HEK293T (cell line): ENCODE results near the gene TXK.

Experiments used
- CTCF ChIA-PET: fragments of 350-600 bp; formaldehyde crosslinking; extraction: SDS; loops from one replicate; lab custom pipeline; 2021; ENCODE audit warnings: antibody characterized with exemption, inconsistent platforms; lab: Yijun Ruan, JAX
- POLR2A ChIA-PET: fragments of 350-600 bp; formaldehyde crosslinking; extraction: SDS; loops from one replicate; lab custom pipeline; 2020; ENCODE audit warnings: antibody characterized with exemption, inconsistent platforms; lab: Yijun Ruan, JAX
- DNase-seq: peaks from one replicate; pipeline ENCODE4 v3.0.0; 2012; ENCODE audit warnings: mixed read lengths; ENCODE audit errors: extremely low spot score
- ARNT ChIP-seq: fragments of 450-650 bp; IDR thresholded peaks from 2 replicates; pipeline ENCODE4 v1.6.1; 2017; ENCODE audit warnings: mild to moderate bottlenecking
- BHLHE40 ChIP-seq: fragments of 450-650 bp; IDR thresholded peaks from 2 replicates; pipeline ENCODE4 v1.6.1; 2016; ENCODE audit warnings: mild to moderate bottlenecking, moderate library complexity, borderline replicate concordance
- CTBP1 ChIP-seq: fragments of 450-650 bp; IDR thresholded peaks from 2 replicates; pipeline ENCODE4 v1.6.1; 2016; ENCODE audit warnings: borderline replicate concordance
- ELF4 ChIP-seq: fragments of 450-650 bp; IDR thresholded peaks from 2 replicates; pipeline ENCODE4 v1.6.1; 2017; ENCODE audit warnings: antibody characterized with exemption
- FOXA1 ChIP-seq: fragments of 450-650 bp; IDR thresholded peaks from 2 replicates; pipeline ENCODE4 v1.6.1; 2016; ENCODE audit warnings: mild to moderate bottlenecking
- FOXK2 ChIP-seq: fragments of 450-650 bp; IDR thresholded peaks from 2 replicates; pipeline ENCODE4 v1.6.1; 2016; ENCODE audit warnings: mild to moderate bottlenecking
- FOXM1 ChIP-seq: fragments of 450-650 bp; IDR thresholded peaks from 2 replicates; pipeline ENCODE4 v1.6.1; 2017; ENCODE audit warnings: mild to moderate bottlenecking, borderline replicate concordance
- HDGF ChIP-seq: fragments of 450-650 bp; IDR thresholded peaks from 2 replicates; pipeline ENCODE4 v1.6.1; 2017; ENCODE audit warnings: antibody characterized with exemption, borderline replicate concordance
- L3MBTL2 ChIP-seq: fragments of 450-650 bp; conservative IDR thresholded peaks from 2 replicates; pipeline ENCODE4 v1.6.1; 2016; ENCODE audit warnings: mild to moderate bottlenecking
- LEF1 ChIP-seq: fragments of 450-650 bp; IDR thresholded peaks from 2 replicates; pipeline ENCODE4 v1.6.1; 2017; ENCODE audit warnings: mild to moderate bottlenecking, borderline replicate concordance
- NFRKB ChIP-seq: fragments of 450-650 bp; IDR thresholded peaks from 2 replicates; pipeline ENCODE4 v1.6.1; 2016; ENCODE audit warnings: mild to moderate bottlenecking, moderate library complexity
- SP1 ChIP-seq: fragments of 450-650 bp; IDR thresholded peaks from 2 replicates; pipeline ENCODE4 v1.6.1; 2017
- SUZ12 ChIP-seq: fragments of 450-650 bp; IDR thresholded peaks from 2 replicates; pipeline ENCODE4 v1.6.1; 2016; ENCODE audit warnings: mild to moderate bottlenecking
- TARDBP ChIP-seq: fragments of 450-650 bp; IDR thresholded peaks from 2 replicates; pipeline ENCODE4 v1.6.1; 2016
- ZNF384 ChIP-seq: fragments of 450-650 bp; IDR thresholded peaks from 2 replicates; pipeline ENCODE4 v1.6.1; 2016
- TF ChIP-seq, protein P1 (sequence below): fragments of 450-650 bp; IDR thresholded peaks from 2 replicates; pipeline ENCODE4 v1.6.1; 2016

TXK gene

DNA sequence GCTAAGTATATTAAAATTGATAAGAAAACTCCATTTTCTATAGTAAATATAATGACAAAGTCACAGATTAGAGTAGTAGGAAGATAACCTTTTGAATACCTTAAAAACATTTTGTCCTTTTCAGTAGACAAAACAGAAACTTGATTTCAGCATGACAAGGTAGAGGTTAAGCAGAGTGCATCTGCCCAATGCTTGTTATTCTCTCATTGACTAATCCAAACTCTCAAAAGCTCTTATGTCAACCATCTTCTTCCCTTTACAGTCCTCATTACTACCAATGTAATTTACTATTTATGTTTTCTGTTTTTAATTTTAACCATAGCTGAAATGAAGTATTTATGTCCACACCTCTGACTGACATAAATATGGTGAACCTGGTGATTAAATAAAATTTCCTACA is 106.4 kb downstream of the TXK start:
- TF ChIP-seq TARDBP (no peak), FOXM1 (no peak), HDGF (no peak), CTBP1 (no peak), FOXK2 (no peak), ARNT (no peak), ZNF384 (no peak), BHLHE40 (no peak), ELF4 (no peak), LEF1 (no peak), NFRKB (no peak), FOXA1 (no peak), SUZ12 (no peak), SP1 (no peak), L3MBTL2 (no peak)
- TF ChIP-seq, protein P1, sequence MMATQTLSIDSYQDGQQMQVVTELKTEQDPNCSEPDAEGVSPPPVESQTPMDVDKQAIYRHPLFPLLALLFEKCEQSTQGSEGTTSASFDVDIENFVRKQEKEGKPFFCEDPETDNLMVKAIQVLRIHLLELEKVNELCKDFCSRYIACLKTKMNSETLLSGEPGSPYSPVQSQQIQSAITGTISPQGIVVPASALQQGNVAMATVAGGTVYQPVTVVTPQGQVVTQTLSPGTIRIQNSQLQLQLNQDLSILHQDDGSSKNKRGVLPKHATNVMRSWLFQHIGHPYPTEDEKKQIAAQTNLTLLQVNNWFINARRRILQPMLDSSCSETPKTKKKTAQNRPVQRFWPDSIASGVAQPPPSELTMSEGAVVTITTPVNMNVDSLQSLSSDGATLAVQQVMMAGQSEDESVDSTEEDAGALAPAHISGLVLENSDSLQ = no peak
- ChIA-PET CTCF (no interaction called here), POLR2A (no interaction called here)
- DNase-seq = no peak

DNA sequence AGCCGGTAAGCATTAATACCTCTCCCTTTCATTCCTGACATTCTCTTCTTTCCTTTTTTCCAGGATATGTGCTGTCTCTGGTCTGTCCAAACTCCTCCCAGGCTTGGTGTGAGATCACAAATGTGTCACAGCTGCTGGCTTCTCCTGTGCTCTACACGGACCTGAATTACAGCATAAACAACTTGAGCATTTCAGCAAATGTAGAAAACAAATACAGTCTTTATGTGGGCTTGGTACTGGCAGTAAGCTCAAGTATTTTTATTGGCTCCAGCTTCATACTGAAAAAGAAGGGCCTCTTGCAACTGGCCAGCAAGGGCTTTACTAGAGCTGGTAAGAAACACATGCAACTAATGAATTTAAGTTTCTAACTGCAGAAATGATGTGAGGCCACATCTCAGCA is 109.0 kb downstream of the TXK start:
- ChIA-PET CTCF (no interaction called here), POLR2A (no interaction called here)
- TF ChIP-seq L3MBTL2 = no peak
- TF ChIP-seq CTBP1 = no peak
- no peak for TF ChIP-seq NFRKB
- no peak for TF ChIP-seq LEF1
- TF ChIP-seq, protein P1 = no peak
- TF ChIP-seq FOXA1 = no peak
- no peak for TF ChIP-seq FOXM1
- TF ChIP-seq SP1 = no peak
- no peak for TF ChIP-seq HDGF
- no peak for TF ChIP-seq ELF4
- TF ChIP-seq ZNF384 = no peak
- no peak for TF ChIP-seq ARNT
- no peak for TF ChIP-seq SUZ12
- TF ChIP-seq FOXK2 = no peak
- no peak for TF ChIP-seq BHLHE40
- TF ChIP-seq TARDBP = no peak
- no peak for DNase-seq

- TF ChIP-seq L3MBTL2 = no peak
- TF ChIP-seq FOXM1 = no peak
- TF ChIP-seq, protein P1 = no peak
- TF ChIP-seq HDGF = no peak
- no peak for TF ChIP-seq TARDBP
- no peak for TF ChIP-seq SP1
- TF ChIP-seq FOXK2 = no peak
- no peak for TF ChIP-seq ARNT
- no peak for TF ChIP-seq CTBP1
- TF ChIP-seq NFRKB = no peak
- TF ChIP-seq SUZ12 = no peak
- no peak for TF ChIP-seq ZNF384
- no peak for TF ChIP-seq BHLHE40
- no peak for TF ChIP-seq ELF4
- TF ChIP-seq FOXA1 = no peak
- POLR2A ChIA-PET = no interaction called here
- DNase-seq = no peak
- CTCF ChIA-PET = no interaction called here
Measured at GRCh38 chr4:48024522-48024921, 109.5 kb downstream of the TXK start.

DNA sequence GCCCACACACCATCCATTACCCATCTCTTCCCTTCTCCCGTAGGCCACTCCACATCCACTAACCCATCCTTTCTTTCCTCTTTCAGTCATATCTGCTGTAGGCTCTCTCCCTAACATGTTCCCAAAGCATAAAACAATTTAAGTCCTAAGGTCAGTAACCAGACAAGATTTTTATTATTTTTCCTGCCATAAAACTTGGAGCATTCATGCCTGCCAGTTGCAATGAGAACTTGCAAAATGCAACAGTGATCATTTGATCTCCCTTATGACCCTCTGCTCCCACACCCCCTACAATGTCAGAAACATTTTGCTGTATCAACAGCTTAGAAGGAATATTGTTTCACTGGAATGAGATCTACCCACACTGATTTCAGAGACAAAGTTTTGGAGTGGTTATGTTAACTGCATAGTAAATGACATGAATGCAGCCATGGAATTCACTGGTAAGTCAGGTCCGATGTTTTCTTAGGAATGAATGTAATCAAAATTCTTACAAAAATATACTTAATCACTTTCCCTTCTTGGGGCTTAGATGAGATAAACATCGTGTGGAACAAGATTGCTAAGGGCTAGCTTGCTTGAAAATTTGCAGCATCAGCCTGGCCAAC is 111.8 kb downstream of the TXK start:
- no peak for DNase-seq
- TF ChIP-seq FOXK2 = no peak
- TF ChIP-seq LEF1 = no peak
- no peak for TF ChIP-seq BHLHE40
- no peak for TF ChIP-seq HDGF
- no peak for TF ChIP-seq L3MBTL2
- CTCF ChIA-PET = no interaction called here
- POLR2A ChIA-PET = no interaction called here

- TF ChIP-seq ZNF384 (no peak), TARDBP (no peak), LEF1 (no peak), FOXA1 (no peak), BHLHE40 (no peak), SP1 (no peak), HDGF (no peak)
- DNase-seq = no peak
- ChIA-PET CTCF (no interaction called here), POLR2A (no interaction called here)
Measured at GRCh38 chr4:48021100-48021499, 113.0 kb downstream of the TXK start.

DNA sequence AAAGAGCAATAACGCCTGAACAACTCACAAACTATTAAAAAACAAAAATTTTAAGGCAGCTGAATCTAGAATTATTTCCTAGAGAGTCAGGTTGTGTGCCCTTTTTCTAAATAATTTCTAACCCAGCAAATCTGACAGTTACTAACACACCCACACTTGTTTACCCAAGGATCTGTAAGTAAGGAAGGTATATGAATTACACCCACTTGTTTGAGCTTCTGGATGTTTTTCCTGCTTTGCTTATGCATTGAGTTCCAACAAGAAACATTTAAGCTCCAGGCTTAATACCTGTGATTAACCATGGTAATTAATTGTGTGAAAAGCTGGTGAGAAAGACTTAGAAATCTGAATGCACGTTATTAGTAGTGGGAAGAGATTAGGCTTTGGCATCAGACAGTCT is 115.9 kb downstream of the TXK start:
- POLR2A ChIA-PET = no interaction called here

More for the DNA sequence above, 115.9 kb downstream of the TXK start:
- CTCF ChIA-PET = interaction anchor here (1.1 kb wide), 1 partner anchor 16 kb away, joined by 3 read pairs; no protein-coding TSS in a partner anchor
- no peak for DNase-seq
- TF ChIP-seq BHLHE40 (no peak), TARDBP (no peak), ARNT (no peak), ELF4 (no peak), LEF1 (no peak)
